HEK293 (cell line): Measurements from ENCODE around the gene SHISAL1.
A peak's percentile ranks its signal among the peaks of the same experiment; 100 is the strongest.

Source experiments
- CTCF ChIA-PET: fragments of 350-600 bp; formaldehyde crosslinking; extraction: SDS; loops from one replicate; lab custom pipeline; 2021; ENCODE audit warnings: antibody characterized with exemption; lab: Yijun Ruan, JAX
- POLR2A ChIA-PET: fragments of 300-600 bp; formaldehyde crosslinking; extraction: SDS; loops from one replicate; lab custom pipeline; 2020; ENCODE audit warnings: antibody characterized with exemption, inconsistent platforms; lab: Yijun Ruan, JAX
- H3K27ac ChIP-seq: fragments of 200-500 bp; sonication (Bioruptor generic); 2 replicates; pipeline ENCODE4 v1.5.1; 2014; ENCODE audit warnings: low read depth, low read length, control low read depth, inconsistent platforms; ENCODE audit errors: extremely low read depth
- H3K36me3 ChIP-seq, 2 experiments: fragments of 200-500 bp in 1 of 2; sonication (Bioruptor generic) in 1 of 2; 1 replicate in 1 of 2; 2 replicates in 1 of 2; pipeline ENCODE4 v1.5.1; 2014 to 2017; ENCODE audit warnings: inconsistent platforms in 2 of 2, low read length in 2 of 2; ENCODE audit not compliant: control insufficient read depth in 2 of 2, insufficient read depth in 1 of 2
- H3K4me1 ChIP-seq: fragments of 200-500 bp; sonication (Bioruptor generic); 2 replicates; pipeline ENCODE4 v1.5.1; 2014; ENCODE audit warnings: mild to moderate bottlenecking, low read length, inconsistent platforms; ENCODE audit not compliant: control insufficient read depth, insufficient read depth
- H3K4me3 ChIP-seq: 2 replicates; pipeline ENCODE4 v1.5.1; 2011; ENCODE audit warnings: low read depth, mild to moderate bottlenecking, control low read depth, low read length, moderate library complexity
- H3K9me3 ChIP-seq: fragments of 200-500 bp; sonication (Bioruptor generic); 2 replicates; pipeline ENCODE4 v1.5.1; 2014; ENCODE audit warnings: low read depth, low read length, inconsistent platforms; ENCODE audit not compliant: control insufficient read depth, insufficient read depth
- SCRT2 ChIP-seq: fragments of 450-650 bp; formaldehyde crosslinking; IDR thresholded peaks from 2 replicates; pipeline ENCODE4 v1.5.1; 2016; ENCODE audit warnings: missing biosample characterization, missing genetic modification characterization
- SP7 ChIP-seq: fragments of 450-650 bp; formaldehyde crosslinking; IDR thresholded peaks from 2 replicates; pipeline ENCODE4 v1.5.1; 2016; ENCODE audit warnings: missing biosample characterization, missing genetic modification characterization
- ZBTB17 ChIP-seq: fragments of 450-650 bp; formaldehyde crosslinking; IDR thresholded peaks from 2 replicates; pipeline ENCODE4 v1.5.1; 2016; ENCODE audit warnings: missing biosample characterization, missing genetic modification characterization
- ZFP3 ChIP-seq: fragments of 450-650 bp; formaldehyde crosslinking; IDR thresholded peaks from 2 replicates; pipeline ENCODE4 v1.5.1; 2016; ENCODE audit warnings: low read depth, missing biosample characterization, missing genetic modification characterization
- ZNF175 ChIP-seq: fragments of 450-650 bp; formaldehyde crosslinking; IDR thresholded peaks from 2 replicates; pipeline ENCODE4 v1.5.1; 2016; ENCODE audit warnings: missing biosample characterization, missing genetic modification characterization
- ZNF335 ChIP-seq: fragments of 450-650 bp; formaldehyde crosslinking; conservative IDR thresholded peaks from 2 replicates; pipeline ENCODE4 v1.5.1; 2016; ENCODE audit warnings: missing biosample characterization, missing genetic modification characterization
- ZNF366 ChIP-seq: fragments of 450-650 bp; formaldehyde crosslinking; conservative IDR thresholded peaks from 2 replicates; pipeline ENCODE4 v1.5.1; 2016; ENCODE audit warnings: missing biosample characterization, missing genetic modification characterization
- ZNF529 ChIP-seq: fragments of 450-650 bp; formaldehyde crosslinking; IDR thresholded peaks from 2 replicates; pipeline ENCODE4 v1.5.1; 2017; ENCODE audit warnings: missing genetic modification characterization, missing biosample characterization; ENCODE audit not compliant: insufficient replicate concordance
- ZNF548 ChIP-seq: fragments of 450-650 bp; formaldehyde crosslinking; IDR thresholded peaks from 2 replicates; pipeline ENCODE4 v1.5.1; 2016; ENCODE audit warnings: missing biosample characterization, missing genetic modification characterization
- ZNF747 ChIP-seq: fragments of 450-650 bp; formaldehyde crosslinking; IDR thresholded peaks from 2 replicates; pipeline ENCODE4 v1.5.1; 2016; ENCODE audit warnings: missing biosample characterization, missing genetic modification characterization
- ZNF776 ChIP-seq: fragments of 450-650 bp; formaldehyde crosslinking; IDR thresholded peaks from 2 replicates; pipeline ENCODE4 v1.5.0; 2017; ENCODE audit warnings: missing biosample characterization, missing genetic modification characterization, borderline replicate concordance
- TF ChIP-seq, protein P1 (sequence below): fragments of 450-650 bp; formaldehyde crosslinking; IDR thresholded peaks from 2 replicates; pipeline ENCODE4 v1.5.1; 2017; ENCODE audit warnings: missing biosample characterization, missing genetic modification characterization
- TF ChIP-seq, protein P2 (sequence below): fragments of 450-650 bp; formaldehyde crosslinking; IDR thresholded peaks from 2 replicates; pipeline ENCODE4 v1.5.1; 2017; ENCODE audit warnings: missing biosample characterization, missing genetic modification characterization
- TF ChIP-seq, protein P3 (sequence below): fragments of 450-650 bp; formaldehyde crosslinking; IDR thresholded peaks from 2 replicates; pipeline ENCODE4 v1.5.1; 2016; ENCODE audit warnings: missing biosample characterization, missing genetic modification characterization
- TF ChIP-seq, protein P4 (sequence below): fragments of 450-650 bp; formaldehyde crosslinking; IDR thresholded peaks from 2 replicates; pipeline ENCODE4 v1.5.1; 2017; ENCODE audit warnings: missing biosample characterization, missing genetic modification characterization
- TF ChIP-seq, protein P5 (sequence below): fragments of 450-650 bp; formaldehyde crosslinking; IDR thresholded peaks from 2 replicates; pipeline ENCODE4 v1.5.1; 2016; ENCODE audit warnings: missing biosample characterization, missing genetic modification characterization
- TF ChIP-seq, protein P6 (sequence below): fragments of 450-650 bp; IDR thresholded peaks from 2 replicates; pipeline ENCODE4 v1.5.1; 2018; ENCODE audit warnings: missing biosample characterization, missing genetic modification characterization
- TF ChIP-seq, protein P7 (sequence below): fragments of 450-650 bp; formaldehyde crosslinking; IDR thresholded peaks from 2 replicates; pipeline ENCODE4 v1.5.1; 2016; ENCODE audit warnings: missing biosample characterization, missing genetic modification characterization

Gene SHISAL1

DNA sequence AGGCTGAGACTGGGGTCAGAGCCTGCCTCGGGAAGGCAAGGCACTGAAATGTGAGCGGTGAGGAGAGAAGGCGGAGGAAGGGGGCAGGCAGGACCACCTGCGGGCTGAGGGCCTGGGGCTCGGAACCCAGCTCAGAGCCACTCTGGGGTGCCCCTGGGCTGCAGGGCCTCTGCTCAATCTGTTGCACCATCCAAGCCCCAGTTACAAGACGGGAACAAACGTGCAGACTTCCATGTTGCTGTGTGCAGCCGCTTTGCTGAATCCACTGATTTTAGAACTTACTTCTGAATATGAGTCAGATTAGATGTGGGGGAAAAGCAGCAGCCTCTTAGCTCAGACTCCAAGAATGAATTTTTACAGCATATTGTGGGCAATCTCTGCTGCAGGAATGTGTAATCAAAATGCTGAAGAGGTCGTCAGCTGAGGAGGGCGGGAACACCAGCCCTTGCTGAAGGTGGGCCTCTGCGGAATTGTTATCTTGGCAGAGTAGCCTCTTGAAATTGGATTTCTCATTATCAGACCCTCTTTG is 110.4 kb downstream of the SHISAL1 start (continued):
- TF ChIP-seq, protein P1, sequence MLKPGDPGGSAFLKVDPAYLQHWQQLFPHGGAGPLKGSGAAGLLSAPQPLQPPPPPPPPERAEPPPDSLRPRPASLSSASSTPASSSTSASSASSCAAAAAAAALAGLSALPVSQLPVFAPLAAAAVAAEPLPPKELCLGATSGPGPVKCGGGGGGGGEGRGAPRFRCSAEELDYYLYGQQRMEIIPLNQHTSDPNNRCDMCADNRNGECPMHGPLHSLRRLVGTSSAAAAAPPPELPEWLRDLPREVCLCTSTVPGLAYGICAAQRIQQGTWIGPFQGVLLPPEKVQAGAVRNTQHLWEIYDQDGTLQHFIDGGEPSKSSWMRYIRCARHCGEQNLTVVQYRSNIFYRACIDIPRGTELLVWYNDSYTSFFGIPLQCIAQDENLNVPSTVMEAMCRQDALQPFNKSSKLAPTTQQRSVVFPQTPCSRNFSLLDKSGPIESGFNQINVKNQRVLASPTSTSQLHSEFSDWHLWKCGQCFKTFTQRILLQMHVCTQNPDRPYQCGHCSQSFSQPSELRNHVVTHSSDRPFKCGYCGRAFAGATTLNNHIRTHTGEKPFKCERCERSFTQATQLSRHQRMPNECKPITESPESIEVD (tag by site-specific recombination) = no peak
- TF ChIP-seq ZBTB17 (tag by site-specific recombination) = peak; percentile 80
- no peak for TF ChIP-seq ZNF175
- TF ChIP-seq, protein P2, sequence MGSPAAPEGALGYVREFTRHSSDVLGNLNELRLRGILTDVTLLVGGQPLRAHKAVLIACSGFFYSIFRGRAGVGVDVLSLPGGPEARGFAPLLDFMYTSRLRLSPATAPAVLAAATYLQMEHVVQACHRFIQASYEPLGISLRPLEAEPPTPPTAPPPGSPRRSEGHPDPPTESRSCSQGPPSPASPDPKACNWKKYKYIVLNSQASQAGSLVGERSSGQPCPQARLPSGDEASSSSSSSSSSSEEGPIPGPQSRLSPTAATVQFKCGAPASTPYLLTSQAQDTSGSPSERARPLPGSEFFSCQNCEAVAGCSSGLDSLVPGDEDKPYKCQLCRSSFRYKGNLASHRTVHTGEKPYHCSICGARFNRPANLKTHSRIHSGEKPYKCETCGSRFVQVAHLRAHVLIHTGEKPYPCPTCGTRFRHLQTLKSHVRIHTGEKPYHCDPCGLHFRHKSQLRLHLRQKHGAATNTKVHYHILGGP (tag by site-specific recombination) = no peak
- TF ChIP-seq, protein P3, sequence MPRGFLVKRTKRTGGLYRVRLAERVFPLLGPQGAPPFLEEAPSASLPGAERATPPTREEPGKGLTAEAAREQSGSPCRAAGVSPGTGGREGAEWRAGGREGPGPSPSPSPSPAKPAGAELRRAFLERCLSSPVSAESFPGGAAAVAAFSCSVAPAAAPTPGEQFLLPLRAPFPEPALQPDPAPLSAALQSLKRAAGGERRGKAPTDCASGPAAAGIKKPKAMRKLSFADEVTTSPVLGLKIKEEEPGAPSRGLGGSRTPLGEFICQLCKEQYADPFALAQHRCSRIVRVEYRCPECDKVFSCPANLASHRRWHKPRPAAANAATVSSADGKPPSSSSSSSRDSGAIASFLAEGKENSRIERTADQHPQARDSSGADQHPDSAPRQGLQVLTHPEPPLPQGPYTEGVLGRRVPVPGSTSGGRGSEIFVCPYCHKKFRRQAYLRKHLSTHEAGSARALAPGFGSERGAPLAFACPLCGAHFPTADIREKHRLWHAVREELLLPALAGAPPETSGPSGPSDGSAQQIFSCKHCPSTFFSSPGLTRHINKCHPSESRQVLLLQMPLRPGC (tag by site-specific recombination) = peak; percentile 73
- TF ChIP-seq, protein P4, sequence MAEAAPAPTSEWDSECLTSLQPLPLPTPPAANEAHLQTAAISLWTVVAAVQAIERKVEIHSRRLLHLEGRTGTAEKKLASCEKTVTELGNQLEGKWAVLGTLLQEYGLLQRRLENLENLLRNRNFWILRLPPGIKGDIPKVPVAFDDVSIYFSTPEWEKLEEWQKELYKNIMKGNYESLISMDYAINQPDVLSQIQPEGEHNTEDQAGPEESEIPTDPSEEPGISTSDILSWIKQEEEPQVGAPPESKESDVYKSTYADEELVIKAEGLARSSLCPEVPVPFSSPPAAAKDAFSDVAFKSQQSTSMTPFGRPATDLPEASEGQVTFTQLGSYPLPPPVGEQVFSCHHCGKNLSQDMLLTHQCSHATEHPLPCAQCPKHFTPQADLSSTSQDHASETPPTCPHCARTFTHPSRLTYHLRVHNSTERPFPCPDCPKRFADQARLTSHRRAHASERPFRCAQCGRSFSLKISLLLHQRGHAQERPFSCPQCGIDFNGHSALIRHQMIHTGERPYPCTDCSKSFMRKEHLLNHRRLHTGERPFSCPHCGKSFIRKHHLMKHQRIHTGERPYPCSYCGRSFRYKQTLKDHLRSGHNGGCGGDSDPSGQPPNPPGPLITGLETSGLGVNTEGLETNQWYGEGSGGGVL (tag by site-specific recombination) = peak; percentile 27
- no peak for TF ChIP-seq ZNF529
- no peak for TF ChIP-seq ZNF548 (tag by site-specific recombination)
- TF ChIP-seq, protein P5, sequence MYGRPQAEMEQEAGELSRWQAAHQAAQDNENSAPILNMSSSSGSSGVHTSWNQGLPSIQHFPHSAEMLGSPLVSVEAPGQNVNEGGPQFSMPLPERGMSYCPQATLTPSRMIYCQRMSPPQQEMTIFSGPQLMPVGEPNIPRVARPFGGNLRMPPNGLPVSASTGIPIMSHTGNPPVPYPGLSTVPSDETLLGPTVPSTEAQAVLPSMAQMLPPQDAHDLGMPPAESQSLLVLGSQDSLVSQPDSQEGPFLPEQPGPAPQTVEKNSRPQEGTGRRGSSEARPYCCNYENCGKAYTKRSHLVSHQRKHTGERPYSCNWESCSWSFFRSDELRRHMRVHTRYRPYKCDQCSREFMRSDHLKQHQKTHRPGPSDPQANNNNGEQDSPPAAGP (tag by site-specific recombination) = peak; percentile 81
- 0 out of 2 replicates have a peak, but pooled peaks have one; percentile 27 for TF ChIP-seq SP7
- TF ChIP-seq, protein P6, sequence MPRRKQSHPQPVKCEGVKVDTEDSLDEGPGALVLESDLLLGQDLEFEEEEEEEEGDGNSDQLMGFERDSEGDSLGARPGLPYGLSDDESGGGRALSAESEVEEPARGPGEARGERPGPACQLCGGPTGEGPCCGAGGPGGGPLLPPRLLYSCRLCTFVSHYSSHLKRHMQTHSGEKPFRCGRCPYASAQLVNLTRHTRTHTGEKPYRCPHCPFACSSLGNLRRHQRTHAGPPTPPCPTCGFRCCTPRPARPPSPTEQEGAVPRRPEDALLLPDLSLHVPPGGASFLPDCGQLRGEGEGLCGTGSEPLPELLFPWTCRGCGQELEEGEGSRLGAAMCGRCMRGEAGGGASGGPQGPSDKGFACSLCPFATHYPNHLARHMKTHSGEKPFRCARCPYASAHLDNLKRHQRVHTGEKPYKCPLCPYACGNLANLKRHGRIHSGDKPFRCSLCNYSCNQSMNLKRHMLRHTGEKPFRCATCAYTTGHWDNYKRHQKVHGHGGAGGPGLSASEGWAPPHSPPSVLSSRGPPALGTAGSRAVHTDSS = no peak
- 0 out of 2 replicates have a peak, but pooled peaks have one; percentile 17 for TF ChIP-seq SCRT2 (tag by site-specific recombination)
- TF ChIP-seq ZNF366 (tag by site-specific recombination) = 0 out of 2 replicates have a peak, but pooled peaks have one; percentile 25

DNA sequence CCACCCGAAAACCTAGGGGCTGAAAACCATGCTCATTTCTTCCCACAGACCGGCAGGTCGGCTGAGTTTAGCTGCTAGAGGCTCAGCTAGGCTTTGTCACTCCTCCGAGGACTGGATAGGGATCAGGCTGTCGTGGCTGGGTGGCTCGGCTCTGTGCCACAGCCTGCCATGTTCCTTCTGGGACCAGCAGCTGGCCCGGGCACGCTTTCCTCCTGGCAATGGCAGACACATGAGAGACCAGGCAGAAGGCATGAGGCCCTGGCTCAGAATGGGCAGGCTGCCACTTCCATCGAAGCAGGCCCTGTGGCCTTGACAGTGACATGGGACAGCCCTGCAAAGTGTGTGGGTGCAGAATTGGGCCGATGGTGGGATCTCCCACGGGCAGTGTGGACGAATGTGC is 111.1 kb downstream of the SHISAL1 start:
- no peak overlapping the region; the same call in 1 of the 2 replicates for H3K27ac ChIP-seq
- ChIA-PET CTCF (no interaction called here), POLR2A (no interaction called here)
- H3K9me3 ChIP-seq = no peaks in the 10 kb centered on the region
- no peaks in the 10 kb centered on the region for H3K36me3 ChIP-seq
- 0 out of 2 replicates have a peak, but pooled peaks cover 3% of the 10 kb centered on the region for H3K4me1 ChIP-seq
- TF ChIP-seq ZNF747 (no peak), ZFP3 (tag by site-specific recombination) (no peak), ZNF335 (tag by site-specific recombination) (no peak), ZNF776 (tag by site-specific recombination) (no peak)
- TF ChIP-seq, protein P7, sequence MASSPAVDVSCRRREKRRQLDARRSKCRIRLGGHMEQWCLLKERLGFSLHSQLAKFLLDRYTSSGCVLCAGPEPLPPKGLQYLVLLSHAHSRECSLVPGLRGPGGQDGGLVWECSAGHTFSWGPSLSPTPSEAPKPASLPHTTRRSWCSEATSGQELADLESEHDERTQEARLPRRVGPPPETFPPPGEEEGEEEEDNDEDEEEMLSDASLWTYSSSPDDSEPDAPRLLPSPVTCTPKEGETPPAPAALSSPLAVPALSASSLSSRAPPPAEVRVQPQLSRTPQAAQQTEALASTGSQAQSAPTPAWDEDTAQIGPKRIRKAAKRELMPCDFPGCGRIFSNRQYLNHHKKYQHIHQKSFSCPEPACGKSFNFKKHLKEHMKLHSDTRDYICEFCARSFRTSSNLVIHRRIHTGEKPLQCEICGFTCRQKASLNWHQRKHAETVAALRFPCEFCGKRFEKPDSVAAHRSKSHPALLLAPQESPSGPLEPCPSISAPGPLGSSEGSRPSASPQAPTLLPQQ (tag by site-specific recombination) = no peak
- H3K4me3 ChIP-seq = no peak overlapping the region
